Astrocyte (in vitro differentiated cells and primary cell): ENCODE results near the gene TARP.
"Not testable (repeated sequence)": the region's sequence is repeated elsewhere in the genome, so short reads cannot be mapped to it uniquely, and the experiment has no call there.

Experiments
- DNase-seq: peaks from one replicate; pipeline ENCODE4 v3.0.0-alpha.2; 2010; ENCODE audit warnings: low read depth
- FAIRE-seq: peaks from 2 replicates; lab custom pipeline; 2011; peaks lifted over from hg19 to GRCh38; lab: Jason Lieb, UNC
- H2AFZ ChIP-seq: 2 replicates; pipeline ENCODE4 v1.6.0; 2012; ENCODE audit warnings: low read depth, low read length, inconsistent platforms
- H3K27ac ChIP-seq: 2 replicates; pipeline ENCODE4 v1.5.1; 2011; ENCODE audit warnings: low read depth, low read length, inconsistent platforms
- H3K27me3 ChIP-seq: 2 replicates; pipeline ENCODE4 v1.6.0; 2011; ENCODE audit warnings: low read length, inconsistent platforms; ENCODE audit not compliant: insufficient read depth
- H3K36me3 ChIP-seq: 2 replicates; pipeline ENCODE4 v1.5.1; 2011; ENCODE audit warnings: low read length, inconsistent platforms; ENCODE audit not compliant: insufficient read depth
- H3K4me1 ChIP-seq: 2 replicates; pipeline ENCODE4 v1.5.1; 2011; ENCODE audit warnings: low read length, inconsistent platforms; ENCODE audit not compliant: insufficient read depth
- H3K4me2 ChIP-seq: 2 replicates; pipeline ENCODE4 v1.6.0; 2012; ENCODE audit warnings: low read length, inconsistent platforms
- H3K4me3 ChIP-seq: 2 replicates; pipeline ENCODE4 v1.5.1; 2011; ENCODE audit warnings: low read depth, mild to moderate bottlenecking, low read length, inconsistent platforms; ENCODE audit not compliant: insufficient read depth
- H3K79me2 ChIP-seq: 2 replicates; pipeline ENCODE4 v1.6.0; 2012; ENCODE audit warnings: mild to moderate bottlenecking, low read length, inconsistent platforms; ENCODE audit not compliant: insufficient read depth
- H3K9ac ChIP-seq: 2 replicates; pipeline ENCODE4 v1.6.0; 2012; ENCODE audit warnings: mild to moderate bottlenecking, low read length, inconsistent platforms
- H3K9me3 ChIP-seq: 2 replicates; pipeline ENCODE4 v1.5.1; 2012; ENCODE audit warnings: low read depth, mild to moderate bottlenecking, low read length, inconsistent platforms; ENCODE audit not compliant: insufficient read depth
- H4K20me1 ChIP-seq: 2 replicates; pipeline ENCODE4 v1.6.0; 2012; ENCODE audit warnings: low read length, inconsistent platforms; ENCODE audit not compliant: insufficient read depth
- H3K27ac Mint-ChIP-seq: one replicate; pipeline ENCODE4 v1.8.0; 2021; ENCODE audit warnings: mild to moderate bottlenecking, mixed read lengths; ENCODE audit not compliant: unreplicated experiment
- H3K27me3 Mint-ChIP-seq: one replicate; pipeline ENCODE4 v1.8.0; 2021; ENCODE audit warnings: low read depth, mixed read lengths; ENCODE audit not compliant: unreplicated experiment
- H3K36me3 Mint-ChIP-seq: one replicate; pipeline ENCODE4 v1.8.0; 2021; ENCODE audit warnings: low read depth, mixed read lengths; ENCODE audit not compliant: unreplicated experiment
- H3K4me1 Mint-ChIP-seq: one replicate; pipeline ENCODE4 v1.8.0; 2021; ENCODE audit warnings: low read depth, mixed read lengths; ENCODE audit not compliant: unreplicated experiment
- H3K4me3 Mint-ChIP-seq: one replicate; pipeline ENCODE4 v1.8.0; 2021; ENCODE audit warnings: mild to moderate bottlenecking, moderate library complexity, mixed read lengths; ENCODE audit not compliant: unreplicated experiment
- H3K9me3 Mint-ChIP-seq: one replicate; pipeline ENCODE4 v1.8.0; 2021; ENCODE audit warnings: mild to moderate bottlenecking, mixed read lengths; ENCODE audit not compliant: unreplicated experiment
- EZH2 ChIP-seq: IDR thresholded peaks from 2 replicates; pipeline ENCODE4 v1.6.1; 2012; ENCODE audit warnings: mild to moderate bottlenecking, low read length, inconsistent platforms; ENCODE audit not compliant: insufficient read depth
- TF ChIP-seq, protein P1 (sequence below): IDR thresholded peaks from 2 replicates; pipeline ENCODE4 v1.5.1; 2011; ENCODE audit warnings: low read depth, mild to moderate bottlenecking, inconsistent platforms, low read length, moderate library complexity; ENCODE audit not compliant: insufficient read depth

TARP gene

DNA sequence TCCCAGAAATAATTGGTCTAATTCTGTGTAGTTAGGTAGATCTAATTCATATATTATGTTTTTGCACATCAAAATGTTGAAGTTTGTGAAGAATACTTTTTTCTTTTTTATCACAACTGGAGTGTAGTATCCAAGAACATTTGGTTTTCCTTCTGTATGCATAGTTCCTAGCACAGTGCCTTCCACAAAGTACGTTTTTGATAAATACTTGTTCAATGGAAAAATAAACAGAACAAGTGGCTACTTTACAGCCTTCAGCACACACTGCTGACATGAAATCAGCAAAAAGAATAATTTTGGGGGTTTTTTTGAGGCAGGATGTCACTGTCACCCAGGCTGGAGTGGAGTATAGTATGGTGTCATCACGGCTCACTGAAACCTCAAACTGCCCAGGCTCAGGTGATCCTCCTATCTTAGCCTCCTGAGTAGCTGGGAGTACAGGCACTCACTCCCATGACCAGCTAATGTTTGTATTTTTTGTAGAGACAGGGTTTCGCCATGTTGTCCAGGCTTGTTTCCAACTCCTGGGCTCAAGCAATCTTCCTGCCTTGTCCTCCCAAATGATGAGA lies 27.9 kb downstream of the TARP start:
- FAIRE-seq (no peak), DNase-seq (no peak)
- Mint-ChIP-seq H3K36me3 (no peaks in the 10 kb centered on the region), H3K4me3 (no peak overlapping the region), H3K4me1 (no peaks in the 10 kb centered on the region), H3K9me3 (no peaks in the 10 kb centered on the region), H3K27ac (no peak overlapping the region), H3K27me3 (no peaks in the 10 kb centered on the region)
- Histone ChIP-seq H2AFZ (no peak overlapping the region), H3K27ac (no peak overlapping the region), H3K4me3 (no peak overlapping the region), H3K4me2 (no peak overlapping the region), H3K79me2 (no peaks in the 10 kb centered on the region), H3K27me3 (no peaks in the 10 kb centered on the region), H4K20me1 (no peaks in the 10 kb centered on the region), H3K4me1 (no peaks in the 10 kb centered on the region), H3K36me3 (no peaks in the 10 kb centered on the region), H3K9ac (no peak overlapping the region), H3K9me3 (no peaks in the 10 kb centered on the region)
- TF ChIP-seq, protein P1, sequence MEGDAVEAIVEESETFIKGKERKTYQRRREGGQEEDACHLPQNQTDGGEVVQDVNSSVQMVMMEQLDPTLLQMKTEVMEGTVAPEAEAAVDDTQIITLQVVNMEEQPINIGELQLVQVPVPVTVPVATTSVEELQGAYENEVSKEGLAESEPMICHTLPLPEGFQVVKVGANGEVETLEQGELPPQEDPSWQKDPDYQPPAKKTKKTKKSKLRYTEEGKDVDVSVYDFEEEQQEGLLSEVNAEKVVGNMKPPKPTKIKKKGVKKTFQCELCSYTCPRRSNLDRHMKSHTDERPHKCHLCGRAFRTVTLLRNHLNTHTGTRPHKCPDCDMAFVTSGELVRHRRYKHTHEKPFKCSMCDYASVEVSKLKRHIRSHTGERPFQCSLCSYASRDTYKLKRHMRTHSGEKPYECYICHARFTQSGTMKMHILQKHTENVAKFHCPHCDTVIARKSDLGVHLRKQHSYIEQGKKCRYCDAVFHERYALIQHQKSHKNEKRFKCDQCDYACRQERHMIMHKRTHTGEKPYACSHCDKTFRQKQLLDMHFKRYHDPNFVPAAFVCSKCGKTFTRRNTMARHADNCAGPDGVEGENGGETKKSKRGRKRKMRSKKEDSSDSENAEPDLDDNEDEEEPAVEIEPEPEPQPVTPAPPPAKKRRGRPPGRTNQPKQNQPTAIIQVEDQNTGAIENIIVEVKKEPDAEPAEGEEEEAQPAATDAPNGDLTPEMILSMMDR = no peak
- TF ChIP-seq EZH2 = no peak

DNA sequence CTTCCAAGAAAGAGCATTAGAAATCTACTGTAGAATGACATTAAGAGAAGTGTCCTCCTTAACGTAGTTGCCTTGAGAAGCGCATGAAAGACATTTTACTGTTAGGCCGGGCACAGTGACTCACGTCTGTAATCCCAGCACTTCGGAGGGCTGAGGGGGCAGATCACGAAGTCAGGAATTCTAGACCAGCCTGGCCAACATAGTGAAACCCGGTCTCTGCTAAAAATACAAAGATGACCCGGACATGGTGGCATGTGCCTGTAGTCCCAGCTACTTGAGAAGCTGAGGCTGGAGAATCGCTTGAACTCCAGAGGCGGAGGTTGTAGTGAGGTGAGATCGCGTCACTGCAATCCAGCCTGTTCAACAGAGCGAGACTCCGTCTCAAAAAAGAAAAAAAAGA lies 28.9 kb downstream of the TARP start:
- TF ChIP-seq EZH2 = no peak
- TF ChIP-seq, protein P1 = no peak
- H3K4me3 Mint-ChIP-seq = no peak overlapping the region
- Histone ChIP-seq H3K4me3 (no peak overlapping the region), H3K9ac (no peak overlapping the region), H3K4me1 (no peaks in the 10 kb centered on the region), H3K36me3 (no peaks in the 10 kb centered on the region), H3K27me3 (no peaks in the 10 kb centered on the region), H3K27ac (no peak overlapping the region), H3K9me3 (no peaks in the 10 kb centered on the region), H2AFZ (no peak overlapping the region), H3K4me2 (no peak overlapping the region), H4K20me1 (no peaks in the 10 kb centered on the region), H3K79me2 (no peaks in the 10 kb centered on the region)
- no peak overlapping the region for H3K27ac Mint-ChIP-seq
- no peaks in the 10 kb centered on the region for H3K4me1 Mint-ChIP-seq
- H3K27me3 Mint-ChIP-seq = no peaks in the 10 kb centered on the region
- no peaks in the 10 kb centered on the region for H3K9me3 Mint-ChIP-seq
- no peaks in the 10 kb centered on the region for H3K36me3 Mint-ChIP-seq
- no peak for FAIRE-seq
- DNase-seq = no peak

DNA sequence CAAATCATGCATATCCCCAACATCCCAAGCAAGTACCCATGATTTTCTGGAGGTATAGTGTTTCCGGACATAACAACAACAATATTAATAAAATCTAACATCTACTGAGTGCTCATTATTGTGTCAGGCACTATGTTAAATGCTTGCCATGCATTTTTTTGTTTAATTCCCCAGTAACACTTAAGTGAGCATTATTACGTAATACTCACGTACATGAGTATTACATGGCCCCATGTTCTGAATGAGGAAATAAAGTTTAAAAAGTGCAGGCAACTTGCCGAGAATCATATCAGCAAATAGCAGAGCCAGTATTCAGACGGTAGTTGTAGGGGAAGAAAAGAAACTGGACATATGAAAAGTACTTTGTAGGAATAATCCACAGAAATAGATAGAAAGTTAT lies 30.1 kb downstream of the TARP start:
- DNase-seq, H3K27me3 ChIP-seq, H3K36me3 ChIP-seq, H3K4me3 ChIP-seq, H3K36me3 Mint-ChIP-seq, H3K9me3 ChIP-seq, H3K4me1 ChIP-seq, H3K4me3 Mint-ChIP-seq, H3K4me1 Mint-ChIP-seq, H3K79me2 ChIP-seq, H3K27ac ChIP-seq, H3K27me3 Mint-ChIP-seq, H3K9ac ChIP-seq, H3K27ac Mint-ChIP-seq, H3K4me2 ChIP-seq, FAIRE-seq, H3K9me3 Mint-ChIP-seq, H4K20me1 ChIP-seq, H2AFZ ChIP-seq: not testable (repeated sequence)
